22Rv1 (cell line): ENCODE data around the gene MCHR1.

ENCODE experiments used
- H3K27ac ChIP-seq: fragments of 450-650 bp; 2 replicates; pipeline ENCODE4 v1.5.1; 2017
- CTCF ChIP-seq: fragments of 450-650 bp; IDR thresholded peaks from 2 replicates; pipeline ENCODE4 v1.5.1; 2017; ENCODE audit warnings: mild to moderate bottlenecking
- ZFX ChIP-seq: fragments of 450-650 bp; IDR thresholded peaks from 2 replicates; pipeline ENCODE4 v1.6.1; 2017; ENCODE audit warnings: antibody characterized with exemption, borderline replicate concordance

MCHR1 gene

GRCh38 chr22:40681451-40681850 lies 2.2 kb downstream of the MCHR1 start:
- no peak for TF ChIP-seq ZFX
- TF ChIP-seq CTCF = no peak
- H3K27ac ChIP-seq = no peak overlapping the region

- TF ChIP-seq ZFX = no peak
- TF ChIP-seq CTCF = no peak
- H3K27ac ChIP-seq = no peak overlapping the region
Measured at GRCh38 chr22:40684728-40685127, 5.4 kb downstream of the MCHR1 start.

GRCh38 chr22:40685406-40685805 lies 6.1 kb downstream of the MCHR1 start:
- TF ChIP-seq ZFX (no peak), CTCF (no peak)
- no peak overlapping the region for H3K27ac ChIP-seq

- TF ChIP-seq ZFX = no peak
- no peak for TF ChIP-seq CTCF
- no peak overlapping the region for H3K27ac ChIP-seq
Measured at GRCh38 chr22:40687706-40688105, 8.4 kb downstream of the MCHR1 start.

- H3K27ac ChIP-seq = no peak overlapping the region
- TF ChIP-seq ZFX = no peak
- TF ChIP-seq CTCF = no peak
Measured at GRCh38 chr22:40690370-40690769, 11.1 kb downstream of the MCHR1 start.

GRCh38 chr22:40691532-40691931 lies 12.2 kb downstream of the MCHR1 start:
- TF ChIP-seq ZFX (no peak), CTCF (no peak)
- H3K27ac ChIP-seq = no peak overlapping the region

- TF ChIP-seq CTCF (no peak), ZFX (no peak)
Measured at GRCh38 chr22:40694411-40694810, 15.1 kb downstream of the MCHR1 start.

More at GRCh38 chr22:40694411-40694810, 15.1 kb downstream of the MCHR1 start:
- H3K27ac ChIP-seq = no peak overlapping the region
